Measurements from ENCODE around the gene HERPUD2. TPM values are rescaled to one million over a fixed set of nuclear protein-coding genes. Genes with fewer than 3 reads are reported as not detected.

The HERPUD2 gene
- total RNA-seq, 2 donors from 2014 or later, result 25.3 to 58.3 TPM

DNA sequence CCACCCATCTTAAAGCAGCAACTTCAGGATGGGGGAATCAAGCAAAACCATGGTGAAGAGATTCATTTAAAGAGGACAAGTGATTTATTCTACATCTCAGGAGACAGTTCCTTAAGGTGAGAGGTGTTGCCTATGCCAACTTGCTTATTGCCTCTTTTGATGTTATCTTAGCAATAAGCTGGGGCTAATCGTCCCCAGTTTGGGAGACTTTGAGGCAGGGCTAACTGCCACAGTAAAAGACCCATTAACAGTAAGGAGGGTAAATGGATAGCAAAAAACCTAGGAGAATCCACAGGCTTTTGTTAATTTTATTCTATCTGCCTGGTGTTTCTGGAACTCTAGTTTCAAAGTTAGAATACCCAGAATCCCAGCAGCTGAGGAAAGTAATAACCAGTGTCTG is 22.1 kb upstream of the HERPUD2 start:
- H3K27ac ChIP-seq, result no peak overlapping the region
- no peak overlapping the region for H3K4me3 ChIP-seq
- no peak for DNase-seq (ENCODE audit: low spot score)
- no peaks in the 10 kb centered on the region for H3K4me1 ChIP-seq (replicated peaks)
- WGBS, result 16% methylated on average over 1 of the region's 1 CpG
- intact Hi-C loops (cut with DNase I), result loop anchor here (10.0 kb wide), 1 partner anchor 258 kb away; no protein-coding TSS in a partner anchor
- H3K27me3 ChIP-seq (replicated peaks; ENCODE audit: insufficient read depth), result no peaks in the 10 kb centered on the region
- no peaks in the 10 kb centered on the region for H3K9me3 ChIP-seq
- H3K36me3 ChIP-seq, result no peaks in the 10 kb centered on the region
- TF ChIP-seq POLR2AphosphoS5 (IDR thresholded peaks at IDR 0.05) (no peak), POLR2A (IDR thresholded peaks at IDR 0.05) (no peak)
- TF ChIP-seq, protein P1, sequence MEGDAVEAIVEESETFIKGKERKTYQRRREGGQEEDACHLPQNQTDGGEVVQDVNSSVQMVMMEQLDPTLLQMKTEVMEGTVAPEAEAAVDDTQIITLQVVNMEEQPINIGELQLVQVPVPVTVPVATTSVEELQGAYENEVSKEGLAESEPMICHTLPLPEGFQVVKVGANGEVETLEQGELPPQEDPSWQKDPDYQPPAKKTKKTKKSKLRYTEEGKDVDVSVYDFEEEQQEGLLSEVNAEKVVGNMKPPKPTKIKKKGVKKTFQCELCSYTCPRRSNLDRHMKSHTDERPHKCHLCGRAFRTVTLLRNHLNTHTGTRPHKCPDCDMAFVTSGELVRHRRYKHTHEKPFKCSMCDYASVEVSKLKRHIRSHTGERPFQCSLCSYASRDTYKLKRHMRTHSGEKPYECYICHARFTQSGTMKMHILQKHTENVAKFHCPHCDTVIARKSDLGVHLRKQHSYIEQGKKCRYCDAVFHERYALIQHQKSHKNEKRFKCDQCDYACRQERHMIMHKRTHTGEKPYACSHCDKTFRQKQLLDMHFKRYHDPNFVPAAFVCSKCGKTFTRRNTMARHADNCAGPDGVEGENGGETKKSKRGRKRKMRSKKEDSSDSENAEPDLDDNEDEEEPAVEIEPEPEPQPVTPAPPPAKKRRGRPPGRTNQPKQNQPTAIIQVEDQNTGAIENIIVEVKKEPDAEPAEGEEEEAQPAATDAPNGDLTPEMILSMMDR (IDR thresholded peaks at IDR 0.05), result no peak

DNA sequence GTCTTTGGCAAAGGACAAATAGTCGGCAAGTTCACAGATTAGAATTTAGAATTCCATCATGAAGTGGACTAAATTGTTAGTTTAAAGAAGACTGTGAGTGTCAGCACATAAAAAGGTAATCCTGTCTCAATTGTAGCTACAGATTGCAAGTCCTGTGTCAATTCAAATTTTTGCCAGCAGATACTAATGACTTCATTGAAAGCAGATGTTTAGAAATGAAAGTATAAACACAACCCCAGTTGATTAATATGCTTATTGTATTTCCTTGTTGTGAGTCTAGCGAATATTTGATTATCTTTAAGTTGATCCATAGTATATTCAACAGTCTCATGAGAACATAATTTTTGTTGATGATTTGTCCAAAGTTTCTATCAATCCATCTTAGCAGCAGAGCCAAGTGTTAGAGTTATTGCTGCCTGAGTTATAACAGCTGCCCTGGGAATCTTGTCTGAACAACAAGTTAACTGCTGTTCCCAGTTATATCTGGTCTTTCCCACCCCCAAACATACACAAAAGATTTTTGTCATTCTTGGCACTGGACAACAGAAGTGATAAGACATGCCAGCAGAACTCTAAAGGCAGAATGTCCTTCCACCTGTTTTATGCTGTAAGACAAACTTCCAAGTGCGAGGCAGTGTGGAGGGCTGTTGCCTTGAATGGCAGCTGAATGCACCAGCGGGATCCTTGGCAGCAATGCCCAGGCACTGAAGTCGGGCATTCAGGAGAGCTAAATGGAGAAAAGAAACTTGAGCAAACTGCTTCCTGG is 21.3 kb upstream of the HERPUD2 start:
- H3K36me3 ChIP-seq, result no peaks in the 10 kb centered on the region
- H3K27me3 ChIP-seq (replicated peaks; ENCODE audit: insufficient read depth), result no peaks in the 10 kb centered on the region
- TF ChIP-seq POLR2AphosphoS5 (IDR thresholded peaks at IDR 0.05), result peak; percentile 33
- no peak for TF ChIP-seq POLR2A (IDR thresholded peaks at IDR 0.05)
- TF ChIP-seq, protein P1 (IDR thresholded peaks at IDR 0.05), result no peak
- H3K4me1 ChIP-seq (replicated peaks), result no peaks in the 10 kb centered on the region
- H3K27ac ChIP-seq, result no peak overlapping the region
- peak; percentile 42 for DNase-seq (ENCODE audit: low spot score)
- WGBS, result 24% methylated on average over 5 of the region's 5 CpGs
- no peaks in the 10 kb centered on the region for H3K9me3 ChIP-seq
- no peak overlapping the region for H3K4me3 ChIP-seq
- intact Hi-C loops (cut with DNase I), result loop anchor here (10.0 kb wide), 1 partner anchor 259 kb away; no protein-coding TSS in a partner anchor

DNA sequence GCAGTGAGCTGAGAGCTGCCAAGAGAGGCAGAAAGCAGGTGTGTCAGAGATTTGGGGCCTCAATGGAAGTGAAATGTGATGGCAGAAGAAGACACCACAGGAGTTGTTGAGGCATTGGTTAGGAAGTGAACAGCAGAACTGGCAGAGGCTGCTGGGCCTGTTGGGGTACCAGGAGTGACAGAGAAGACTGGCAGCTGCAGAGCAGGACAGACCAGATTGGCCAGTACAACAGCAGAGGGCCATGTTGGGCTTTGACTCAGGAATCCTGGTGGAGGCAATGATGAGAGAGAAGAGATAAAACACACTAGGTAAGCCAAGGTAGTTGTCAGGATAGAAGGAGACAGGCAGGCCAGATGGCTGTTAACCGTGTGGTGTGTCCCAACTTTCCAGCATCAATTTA is 19.9 kb upstream of the HERPUD2 start:
- Histone ChIP-seq H3K36me3 (no peaks in the 10 kb centered on the region), H3K9me3 (no peaks in the 10 kb centered on the region), H3K27me3 (replicated peaks; ENCODE audit: insufficient read depth) (no peaks in the 10 kb centered on the region), H3K27ac (no peak overlapping the region), H3K4me3 (no peak overlapping the region), H3K4me1 (replicated peaks) (no peaks in the 10 kb centered on the region)
- WGBS, result 87% methylated on average over 1 of the region's 1 CpG
- intact Hi-C loops (cut with DNase I), result loop anchor here (10.0 kb wide), 1 partner anchor 260 kb away; no protein-coding TSS in a partner anchor
- TF ChIP-seq, protein P1 (IDR thresholded peaks at IDR 0.05), result peak in 1 of 4 experiments; percentile 3
- TF ChIP-seq POLR2AphosphoS5 (IDR thresholded peaks at IDR 0.05), result no peak
- peak; percentile 32 for DNase-seq (ENCODE audit: low spot score)

DNA sequence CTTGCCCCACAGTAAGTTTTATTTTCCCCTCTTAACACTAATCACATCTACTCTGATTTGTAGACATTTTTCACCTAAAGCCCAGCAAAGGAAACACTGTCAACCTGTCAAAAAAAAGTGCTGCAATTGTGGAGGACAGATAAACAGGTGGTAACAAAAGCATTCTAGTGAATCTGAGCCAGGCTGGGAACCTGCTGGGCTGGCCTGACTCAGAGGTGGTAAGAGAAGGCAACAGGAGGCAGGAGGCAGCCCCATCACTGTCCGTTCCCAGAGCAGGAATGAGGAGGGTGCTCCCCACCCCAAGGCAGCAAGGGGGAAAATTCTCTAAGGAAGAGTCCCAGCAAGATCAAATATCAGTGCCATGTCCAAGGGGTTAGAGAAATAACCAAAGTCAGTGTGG is 19.5 kb upstream of the HERPUD2 start:
- no peaks in the 10 kb centered on the region for H3K4me1 ChIP-seq (replicated peaks)
- H3K9me3 ChIP-seq, result no peaks in the 10 kb centered on the region
- H3K36me3 ChIP-seq, result no peaks in the 10 kb centered on the region
- H3K4me3 ChIP-seq, result no peak overlapping the region
- no peak overlapping the region for H3K27ac ChIP-seq
- no peaks in the 10 kb centered on the region for H3K27me3 ChIP-seq (replicated peaks; ENCODE audit: insufficient read depth)
- intact Hi-C loops (cut with DNase I), result loop anchor here (10.0 kb wide), 1 partner anchor 260 kb away; no protein-coding TSS in a partner anchor
- no peak for TF ChIP-seq POLR2AphosphoS5 (IDR thresholded peaks at IDR 0.05)
- TF ChIP-seq, protein P1 (IDR thresholded peaks at IDR 0.05), result no peak
- TF ChIP-seq POLR2A (IDR thresholded peaks at IDR 0.05), result no peak
- 94% methylated on average over 1 of the region's 1 CpG for WGBS
- DNase-seq (ENCODE audit: low spot score), result no peak

Measured in prostate gland (tissue), 2 donors.